22Rv1 (cell line): ENCODE measurements around the gene CD34.

ENCODE experiments used
- CTCF ChIP-seq: fragments of 450-650 bp; IDR thresholded peaks from 2 replicates; pipeline ENCODE4 v1.5.1; 2017; ENCODE audit warnings: mild to moderate bottlenecking
- ZFX ChIP-seq: fragments of 450-650 bp; IDR thresholded peaks from 2 replicates; pipeline ENCODE4 v1.6.1; 2017; ENCODE audit warnings: antibody characterized with exemption, borderline replicate concordance

- TF ChIP-seq CTCF = no peak
- TF ChIP-seq ZFX = no peak
These were observed 72.5 kb downstream of the CD34 start for GRCh38 chr1:207838156-207839082.
